HEK293T (cell line): ENCODE results near the gene KYAT1.

Experiments
- CTCF ChIA-PET: fragments of 350-600 bp; formaldehyde crosslinking; extraction: SDS; loops from one replicate; lab custom pipeline; 2021; ENCODE audit warnings: antibody characterized with exemption, inconsistent platforms; lab: Yijun Ruan, JAX
- POLR2A ChIA-PET: fragments of 350-600 bp; formaldehyde crosslinking; extraction: SDS; loops from one replicate; lab custom pipeline; 2020; ENCODE audit warnings: antibody characterized with exemption, inconsistent platforms; lab: Yijun Ruan, JAX
- DNase-seq: peaks from one replicate; pipeline ENCODE4 v3.0.0; 2012; ENCODE audit warnings: mixed read lengths; ENCODE audit errors: extremely low spot score
- ARNT ChIP-seq: fragments of 450-650 bp; IDR thresholded peaks from 2 replicates; pipeline ENCODE4 v1.6.1; 2017; ENCODE audit warnings: mild to moderate bottlenecking
- BHLHE40 ChIP-seq: fragments of 450-650 bp; IDR thresholded peaks from 2 replicates; pipeline ENCODE4 v1.6.1; 2016; ENCODE audit warnings: mild to moderate bottlenecking, moderate library complexity, borderline replicate concordance
- CTBP1 ChIP-seq: fragments of 450-650 bp; IDR thresholded peaks from 2 replicates; pipeline ENCODE4 v1.6.1; 2016; ENCODE audit warnings: borderline replicate concordance
- ELF4 ChIP-seq: fragments of 450-650 bp; IDR thresholded peaks from 2 replicates; pipeline ENCODE4 v1.6.1; 2017; ENCODE audit warnings: antibody characterized with exemption
- FOXA1 ChIP-seq: fragments of 450-650 bp; IDR thresholded peaks from 2 replicates; pipeline ENCODE4 v1.6.1; 2016; ENCODE audit warnings: mild to moderate bottlenecking
- FOXK2 ChIP-seq: fragments of 450-650 bp; IDR thresholded peaks from 2 replicates; pipeline ENCODE4 v1.6.1; 2016; ENCODE audit warnings: mild to moderate bottlenecking
- FOXM1 ChIP-seq: fragments of 450-650 bp; IDR thresholded peaks from 2 replicates; pipeline ENCODE4 v1.6.1; 2017; ENCODE audit warnings: mild to moderate bottlenecking, borderline replicate concordance
- HDGF ChIP-seq: fragments of 450-650 bp; IDR thresholded peaks from 2 replicates; pipeline ENCODE4 v1.6.1; 2017; ENCODE audit warnings: antibody characterized with exemption, borderline replicate concordance
- L3MBTL2 ChIP-seq: fragments of 450-650 bp; conservative IDR thresholded peaks from 2 replicates; pipeline ENCODE4 v1.6.1; 2016; ENCODE audit warnings: mild to moderate bottlenecking
- LEF1 ChIP-seq: fragments of 450-650 bp; IDR thresholded peaks from 2 replicates; pipeline ENCODE4 v1.6.1; 2017; ENCODE audit warnings: mild to moderate bottlenecking, borderline replicate concordance
- NFRKB ChIP-seq: fragments of 450-650 bp; IDR thresholded peaks from 2 replicates; pipeline ENCODE4 v1.6.1; 2016; ENCODE audit warnings: mild to moderate bottlenecking, moderate library complexity
- PKNOX1 ChIP-seq: fragments of 450-650 bp; IDR thresholded peaks from 2 replicates; pipeline ENCODE4 v1.6.1; 2016
- SP1 ChIP-seq: fragments of 450-650 bp; IDR thresholded peaks from 2 replicates; pipeline ENCODE4 v1.6.1; 2017
- SUZ12 ChIP-seq: fragments of 450-650 bp; IDR thresholded peaks from 2 replicates; pipeline ENCODE4 v1.6.1; 2016; ENCODE audit warnings: mild to moderate bottlenecking
- TARDBP ChIP-seq: fragments of 450-650 bp; IDR thresholded peaks from 2 replicates; pipeline ENCODE4 v1.6.1; 2016
- ZNF384 ChIP-seq: fragments of 450-650 bp; IDR thresholded peaks from 2 replicates; pipeline ENCODE4 v1.6.1; 2016

Gene KYAT1

GRCh38 chr9:128916204-128916603, 34.5 kb upstream of the KYAT1 start:
- POLR2A ChIA-PET: no interaction called here
- no peak for TF ChIP-seq FOXK2
- TF ChIP-seq FOXA1: no peak
- TF ChIP-seq FOXM1: no peak
- TF ChIP-seq PKNOX1: no peak
- no peak for TF ChIP-seq SUZ12
- no peak for TF ChIP-seq ELF4
- no peak for TF ChIP-seq CTBP1
- no peak for TF ChIP-seq BHLHE40
- no peak for DNase-seq
- CTCF ChIA-PET: no interaction called here

GRCh38 chr9:128913995-128914772, 32.4 kb upstream of the KYAT1 start:
- TF ChIP-seq BHLHE40: no peak
- no peak for TF ChIP-seq SUZ12
- no peak for TF ChIP-seq TARDBP
- no peak for TF ChIP-seq CTBP1
- TF ChIP-seq LEF1: no peak
- no peak for TF ChIP-seq ELF4
- TF ChIP-seq ZNF384: no peak
- TF ChIP-seq L3MBTL2: no peak
- no peak for TF ChIP-seq FOXM1
- no peak for DNase-seq
- ChIA-PET CTCF (no interaction called here), POLR2A (no interaction called here)

GRCh38 chr9:128913048-128913900, 31.5 kb upstream of the KYAT1 start:
- TF ChIP-seq HDGF: no peak
- no peak for TF ChIP-seq FOXK2
- TF ChIP-seq ZNF384: no peak
- no peak for TF ChIP-seq SP1
- no peak for TF ChIP-seq LEF1
- no peak for TF ChIP-seq FOXA1
- no peak for TF ChIP-seq ARNT
- TF ChIP-seq SUZ12: no peak
- TF ChIP-seq BHLHE40: no peak
- no peak for TF ChIP-seq NFRKB
- no peak for TF ChIP-seq CTBP1
- TF ChIP-seq ELF4: no peak
- TF ChIP-seq PKNOX1: no peak
- no peak for TF ChIP-seq TARDBP
- no peak for TF ChIP-seq FOXM1
- TF ChIP-seq L3MBTL2: no peak
- no peak for DNase-seq
- POLR2A ChIA-PET: interaction anchor here (2.1 kb wide), 1 partner anchor 8 kb away, joined by 8 read pairs; the partner anchor contains the start of gene PHYHD1
- CTCF ChIA-PET: no interaction called here

GRCh38 chr9:128912270-128912853, 30.6 kb upstream of the KYAT1 start:
- DNase-seq: no peak
- POLR2A ChIA-PET: interaction anchor here (2.1 kb wide), 1 partner anchor 9 kb away, joined by 8 read pairs; the partner anchor contains the start of gene PHYHD1
- CTCF ChIA-PET: no interaction called here
- TF ChIP-seq HDGF (no peak), FOXA1 (no peak), LEF1 (no peak), L3MBTL2 (no peak), NFRKB (no peak), FOXK2 (no peak), PKNOX1 (no peak), BHLHE40 (no peak), FOXM1 (no peak), ARNT (no peak), TARDBP (no peak), SP1 (no peak), CTBP1 (no peak)

GRCh38 chr9:128911529-128912035, 29.8 kb upstream of the KYAT1 start:
- CTCF ChIA-PET: no interaction called here
- POLR2A ChIA-PET: interaction anchor here (2.1 kb wide), 1 partner anchor 10 kb away, joined by 8 read pairs; the partner anchor contains the start of gene PHYHD1
- TF ChIP-seq CTBP1 (no peak), SUZ12 (no peak), L3MBTL2 (no peak), ARNT (no peak), BHLHE40 (no peak), HDGF (no peak), NFRKB (no peak), ELF4 (no peak), TARDBP (no peak), PKNOX1 (no peak), FOXK2 (no peak), FOXA1 (no peak), ZNF384 (no peak), FOXM1 (no peak), SP1 (no peak), LEF1 (no peak)
- no peak for DNase-seq
